WTC11 (cell line): Measurements from ENCODE around the gene PIK3CG. TPM values are rescaled to one million over a fixed set of nuclear protein-coding genes. Genes with fewer than 3 reads are reported as not detected.

ENCODE experiments used
- ATAC-seq: fragments of 200-7000 bp; cut with Tn5 transposase; 2 replicates; pipeline ENCODE4 v1.10.0; 2021; ENCODE audit warnings: mild to moderate bottlenecking, moderate library complexity
- CTCF ChIA-PET: fragments of 300-600 bp; sonication (Branson Sonifier 250); formaldehyde crosslinking; loops from one replicate; lab custom pipeline; 2021; ENCODE audit warnings: antibody characterized with exemption; lab: Charles Lee
- POLR2A ChIA-PET: fragments of 350-600 bp; sonication (Branson Sonifier 250); formaldehyde crosslinking; loops from one replicate; lab custom pipeline; 2021; ENCODE audit warnings: antibody characterized with exemption; lab: Charles Lee
- DNase-seq: peaks from one replicate; pipeline ENCODE4 v3.0.0; 2021; ENCODE audit warnings: low spot score
- H3K27ac Mint-ChIP-seq: 2 replicates; pipeline ENCODE4 v1.8.0; 2021; ENCODE audit warnings: mixed read lengths
- H3K27me3 Mint-ChIP-seq: 2 replicates; pipeline ENCODE4 v1.8.0; 2021; ENCODE audit warnings: low read depth, mild to moderate bottlenecking, moderate library complexity, mixed read lengths
- H3K36me3 Mint-ChIP-seq: 2 replicates; pipeline ENCODE4 v1.8.0; 2021; ENCODE audit warnings: mixed read lengths
- H3K4me1 Mint-ChIP-seq: 2 replicates; pipeline ENCODE4 v1.8.0; 2022; ENCODE audit warnings: mixed read lengths
- H3K4me3 Mint-ChIP-seq: 2 replicates; pipeline ENCODE4 v1.8.0; 2021; ENCODE audit warnings: mild to moderate bottlenecking, moderate library complexity, mixed read lengths
- H3K9me3 Mint-ChIP-seq: 2 replicates; pipeline ENCODE4 v1.8.0; 2021; ENCODE audit warnings: mixed read lengths
- ETV6 ChIP-seq: sonication (generic); formaldehyde crosslinking; IDR thresholded peaks from 2 replicates; pipeline ENCODE4 v1.8.1; 2022; ENCODE audit warnings: mild to moderate bottlenecking, missing genetic modification reagents
- FOXP1 ChIP-seq: sonication (generic); formaldehyde crosslinking; IDR thresholded peaks from 2 replicates; pipeline ENCODE4 v1.8.0; 2022; ENCODE audit warnings: missing genetic modification reagents, mild to moderate bottlenecking, moderate library complexity, borderline replicate concordance
- GABPB1 ChIP-seq: sonication (generic); formaldehyde crosslinking; IDR thresholded peaks from 2 replicates; pipeline ENCODE4 v1.8.1; 2023; ENCODE audit warnings: mild to moderate bottlenecking, missing genetic modification reagents
- MXD4 ChIP-seq: fragments of 250-450 bp; sonication (Bioruptor Pico); IDR thresholded peaks from 2 replicates; pipeline ENCODE4 v1.8.0; 2021; ENCODE audit warnings: mild to moderate bottlenecking, moderate library complexity, borderline replicate concordance
- NFE2L1 ChIP-seq: sonication (generic); formaldehyde crosslinking; IDR thresholded peaks from 2 replicates; pipeline ENCODE4 v1.8.1; 2023; ENCODE audit warnings: missing genetic modification reagents
- NR2C2 ChIP-seq: sonication (generic); formaldehyde crosslinking; IDR thresholded peaks from 2 replicates; pipeline ENCODE4 v1.8.0; 2022; ENCODE audit warnings: mild to moderate bottlenecking, missing genetic modification reagents
- TCF7 ChIP-seq: sonication (generic); formaldehyde crosslinking; IDR thresholded peaks from 2 replicates; pipeline ENCODE4 v1.8.0; 2022; ENCODE audit warnings: mild to moderate bottlenecking, low read depth, missing genetic modification reagents, moderate library complexity
- TEAD1 ChIP-seq: sonication (generic); formaldehyde crosslinking; IDR thresholded peaks from 2 replicates; pipeline ENCODE4 v1.8.0; 2022; ENCODE audit warnings: mild to moderate bottlenecking, missing genetic modification reagents
- ZNF232 ChIP-seq: sonication (generic); formaldehyde crosslinking; IDR thresholded peaks from 2 replicates; pipeline ENCODE4 v1.8.0; 2022; ENCODE audit warnings: mild to moderate bottlenecking, missing genetic modification reagents
- total RNA-seq: library from RNA; stranded (reverse); gene quantifications from 3 replicates; pipeline ENCODE4 v1.2.3, GENCODE V29; 2021
- TF ChIP-seq, protein P1 (sequence below): sonication (generic); formaldehyde crosslinking; IDR thresholded peaks from 2 replicates; pipeline ENCODE4 v1.8.0; 2022; ENCODE audit warnings: mild to moderate bottlenecking, missing genetic modification reagents
- TF ChIP-seq, protein P2 (sequence below): fragments of 250-450 bp; sonication (Bioruptor Pico); IDR thresholded peaks from 2 replicates; pipeline ENCODE4 v2.1.2; 2022; ENCODE audit warnings: mild to moderate bottlenecking, moderate library complexity
- TF ChIP-seq, protein P3 (sequence below): sonication (generic); formaldehyde crosslinking; conservative IDR thresholded peaks from 2 replicates; pipeline ENCODE4 v1.8.1; 2022; ENCODE audit warnings: mild to moderate bottlenecking, missing genetic modification reagents
- TF ChIP-seq, protein P4 (sequence below): sonication (generic); formaldehyde crosslinking; IDR thresholded peaks from 2 replicates; pipeline ENCODE4 v1.8.0; 2023; ENCODE audit warnings: missing genetic modification reagents
- TF ChIP-seq, protein P5 (sequence below): sonication (generic); formaldehyde crosslinking; IDR thresholded peaks from 2 replicates; pipeline ENCODE4 v1.8.1; 2022; ENCODE audit warnings: mild to moderate bottlenecking, missing genetic modification reagents, moderate library complexity, borderline replicate concordance
- TF ChIP-seq, protein P6 (sequence below): sonication (generic); formaldehyde crosslinking; IDR thresholded peaks from 2 replicates; pipeline ENCODE4 v1.8.1; 2023; ENCODE audit warnings: mild to moderate bottlenecking, missing genetic modification reagents, moderate library complexity
- TF ChIP-seq, protein P7 (sequence below): sonication (generic); formaldehyde crosslinking; IDR thresholded peaks from 2 replicates; pipeline ENCODE4 v1.8.1; 2022; ENCODE audit warnings: missing genetic modification reagents, borderline replicate concordance
- TF ChIP-seq, protein P8 (sequence below): sonication (generic); formaldehyde crosslinking; IDR thresholded peaks from 2 replicates; pipeline ENCODE4 v1.8.1; 2023; ENCODE audit warnings: mild to moderate bottlenecking, moderate library complexity, missing genetic modification reagents
- TF ChIP-seq, protein P9 (sequence below): sonication (generic); formaldehyde crosslinking; IDR thresholded peaks from 2 replicates; pipeline ENCODE4 v1.8.1; 2023; ENCODE audit warnings: mild to moderate bottlenecking, missing genetic modification reagents
- TF ChIP-seq, protein P10 (sequence below): sonication (generic); formaldehyde crosslinking; IDR thresholded peaks from 2 replicates; pipeline ENCODE4 v1.8.1; 2023; ENCODE audit warnings: mild to moderate bottlenecking, missing genetic modification reagents

PIK3CG gene
- total RNA-seq, 1 experiment from 2014 or later: 0.07 TPM

DNA sequence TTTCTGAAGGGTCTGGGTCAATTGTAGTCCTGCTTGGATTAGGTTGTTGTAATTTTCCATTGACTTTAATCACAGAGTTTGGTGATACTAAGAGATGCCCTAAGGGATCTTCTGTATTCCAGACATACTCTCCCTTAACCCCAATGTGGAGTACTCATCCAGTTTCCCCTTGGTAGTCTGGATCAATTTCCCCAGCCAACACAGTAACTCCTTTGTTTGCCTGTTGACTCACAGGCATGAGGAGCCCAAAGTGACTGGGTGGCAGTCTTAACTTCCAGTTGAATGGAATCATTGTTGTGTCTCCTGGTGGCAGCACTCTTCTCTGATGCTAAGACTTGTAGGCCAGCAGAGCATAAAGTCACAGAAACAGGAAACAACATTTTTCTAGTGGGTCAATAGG lies 41.5 kb upstream of the PIK3CG start:
- ATAC-seq: no peak

DNA sequence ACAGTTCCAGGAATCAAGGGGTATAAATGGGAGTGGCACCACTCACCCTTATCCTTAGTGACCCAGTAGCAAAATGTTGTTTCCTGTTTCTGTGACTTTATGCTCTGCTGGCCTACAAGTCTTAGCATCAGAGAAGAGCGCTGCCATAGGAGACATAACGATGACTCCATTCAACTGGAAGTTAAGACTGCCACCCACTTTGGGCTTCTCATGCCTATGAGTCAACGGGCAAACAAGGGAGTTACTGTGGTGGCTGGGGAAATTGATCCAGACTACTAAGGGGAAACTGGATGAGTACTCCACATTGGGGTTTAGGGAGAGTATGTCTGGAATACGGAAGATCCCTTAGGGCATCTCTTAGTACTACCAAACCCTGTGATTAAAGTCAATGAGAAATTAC lies 40.6 kb upstream of the PIK3CG start:
- Mint-ChIP-seq H3K4me1 (no peaks in the 10 kb centered on the region), H3K36me3 (peaks cover 8% of the 10 kb centered on the region), H3K9me3 (peaks cover 25% of the 10 kb centered on the region), H3K27ac (no peak overlapping the region), H3K4me3 (no peak overlapping the region), H3K27me3 (no peaks in the 10 kb centered on the region; the same call in 1 of the 2 replicates)
- ChIA-PET POLR2A (no interaction called here), CTCF (no interaction called here)
- no peak for ATAC-seq
- DNase-seq: no peak
- TF ChIP-seq TEAD1 (CRISPR knock-in tag) (no peak), NR2C2 (CRISPR knock-in tag) (no peak)
- TF ChIP-seq, protein P1, sequence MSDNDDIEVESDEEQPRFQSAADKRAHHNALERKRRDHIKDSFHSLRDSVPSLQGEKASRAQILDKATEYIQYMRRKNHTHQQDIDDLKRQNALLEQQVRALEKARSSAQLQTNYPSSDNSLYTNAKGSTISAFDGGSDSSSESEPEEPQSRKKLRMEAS (CRISPR knock-in tag): no peak
- TF ChIP-seq, protein P2, sequence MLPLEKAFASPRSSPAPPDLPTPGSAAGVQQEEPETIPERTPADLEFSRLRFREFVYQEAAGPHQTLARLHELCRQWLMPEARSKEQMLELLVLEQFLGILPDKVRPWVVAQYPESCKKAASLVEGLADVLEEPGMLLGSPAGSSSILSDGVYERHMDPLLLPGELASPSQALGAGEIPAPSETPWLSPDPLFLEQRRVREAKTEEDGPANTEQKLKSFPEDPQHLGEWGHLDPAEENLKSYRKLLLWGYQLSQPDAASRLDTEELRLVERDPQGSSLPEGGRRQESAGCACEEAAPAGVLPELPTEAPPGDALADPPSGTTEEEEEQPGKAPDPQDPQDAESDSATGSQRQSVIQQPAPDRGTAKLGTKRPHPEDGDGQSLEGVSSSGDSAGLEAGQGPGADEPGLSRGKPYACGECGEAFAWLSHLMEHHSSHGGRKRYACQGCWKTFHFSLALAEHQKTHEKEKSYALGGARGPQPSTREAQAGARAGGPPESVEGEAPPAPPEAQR (CRISPR knock-in tag): no peak
- TF ChIP-seq, protein P3, sequence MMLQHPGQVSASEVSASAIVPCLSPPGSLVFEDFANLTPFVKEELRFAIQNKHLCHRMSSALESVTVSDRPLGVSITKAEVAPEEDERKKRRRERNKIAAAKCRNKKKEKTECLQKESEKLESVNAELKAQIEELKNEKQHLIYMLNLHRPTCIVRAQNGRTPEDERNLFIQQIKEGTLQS (CRISPR knock-in tag): no peak
- TF ChIP-seq, protein P4, sequence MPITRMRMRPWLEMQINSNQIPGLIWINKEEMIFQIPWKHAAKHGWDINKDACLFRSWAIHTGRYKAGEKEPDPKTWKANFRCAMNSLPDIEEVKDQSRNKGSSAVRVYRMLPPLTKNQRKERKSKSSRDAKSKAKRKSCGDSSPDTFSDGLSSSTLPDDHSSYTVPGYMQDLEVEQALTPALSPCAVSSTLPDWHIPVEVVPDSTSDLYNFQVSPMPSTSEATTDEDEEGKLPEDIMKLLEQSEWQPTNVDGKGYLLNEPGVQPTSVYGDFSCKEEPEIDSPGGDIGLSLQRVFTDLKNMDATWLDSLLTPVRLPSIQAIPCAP (CRISPR knock-in tag): no peak

More for the DNA sequence above, 41.5 kb upstream of the PIK3CG start:
- DNase-seq: no peak
- POLR2A ChIA-PET: no interaction called here
- H3K9me3 Mint-ChIP-seq: peaks cover 17% of the 10 kb centered on the region
- no peak overlapping the region for H3K4me3 Mint-ChIP-seq
- no peaks in the 10 kb centered on the region for H3K27me3 Mint-ChIP-seq
- H3K27ac Mint-ChIP-seq: no peak overlapping the region
- peaks cover under 1% of the 10 kb centered on the region; the same call in 1 of the 2 replicates for H3K36me3 Mint-ChIP-seq
- TF ChIP-seq, protein P3 (CRISPR knock-in tag): no peak
- TF ChIP-seq GABPB1 (CRISPR knock-in tag) (no peak), ZNF232 (CRISPR knock-in tag) (no peak), TCF7 (CRISPR knock-in tag) (no peak), FOXP1 (CRISPR knock-in tag) (no peak), MXD4 (no peak), NFE2L1 (no peak), ETV6 (no peak)
- TF ChIP-seq, protein P5, sequence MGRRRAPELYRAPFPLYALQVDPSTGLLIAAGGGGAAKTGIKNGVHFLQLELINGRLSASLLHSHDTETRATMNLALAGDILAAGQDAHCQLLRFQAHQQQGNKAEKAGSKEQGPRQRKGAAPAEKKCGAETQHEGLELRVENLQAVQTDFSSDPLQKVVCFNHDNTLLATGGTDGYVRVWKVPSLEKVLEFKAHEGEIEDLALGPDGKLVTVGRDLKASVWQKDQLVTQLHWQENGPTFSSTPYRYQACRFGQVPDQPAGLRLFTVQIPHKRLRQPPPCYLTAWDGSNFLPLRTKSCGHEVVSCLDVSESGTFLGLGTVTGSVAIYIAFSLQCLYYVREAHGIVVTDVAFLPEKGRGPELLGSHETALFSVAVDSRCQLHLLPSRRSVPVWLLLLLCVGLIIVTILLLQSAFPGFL (CRISPR knock-in tag): no peak
- TF ChIP-seq, protein P6, sequence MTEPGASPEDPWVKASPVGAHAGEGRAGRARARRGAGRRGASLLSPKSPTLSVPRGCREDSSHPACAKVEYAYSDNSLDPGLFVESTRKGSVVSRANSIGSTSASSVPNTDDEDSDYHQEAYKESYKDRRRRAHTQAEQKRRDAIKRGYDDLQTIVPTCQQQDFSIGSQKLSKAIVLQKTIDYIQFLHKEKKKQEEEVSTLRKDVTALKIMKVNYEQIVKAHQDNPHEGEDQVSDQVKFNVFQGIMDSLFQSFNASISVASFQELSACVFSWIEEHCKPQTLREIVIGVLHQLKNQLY (CRISPR knock-in tag): no peak
- TF ChIP-seq, protein P7, sequence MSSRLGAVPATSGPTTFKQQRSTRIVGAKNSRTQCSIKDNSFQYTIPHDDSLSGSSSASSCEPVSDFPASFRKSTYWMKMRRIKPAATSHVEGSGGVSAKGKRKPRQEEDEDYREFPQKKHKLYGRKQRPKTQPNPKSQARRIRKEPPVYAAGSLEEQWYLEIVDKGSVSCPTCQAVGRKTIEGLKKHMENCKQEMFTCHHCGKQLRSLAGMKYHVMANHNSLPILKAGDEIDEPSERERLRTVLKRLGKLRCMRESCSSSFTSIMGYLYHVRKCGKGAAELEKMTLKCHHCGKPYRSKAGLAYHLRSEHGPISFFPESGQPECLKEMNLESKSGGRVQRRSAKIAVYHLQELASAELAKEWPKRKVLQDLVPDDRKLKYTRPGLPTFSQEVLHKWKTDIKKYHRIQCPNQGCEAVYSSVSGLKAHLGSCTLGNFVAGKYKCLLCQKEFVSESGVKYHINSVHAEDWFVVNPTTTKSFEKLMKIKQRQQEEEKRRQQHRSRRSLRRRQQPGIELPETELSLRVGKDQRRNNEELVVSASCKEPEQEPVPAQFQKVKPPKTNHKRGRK (CRISPR knock-in tag): no peak
- TF ChIP-seq, protein P8, sequence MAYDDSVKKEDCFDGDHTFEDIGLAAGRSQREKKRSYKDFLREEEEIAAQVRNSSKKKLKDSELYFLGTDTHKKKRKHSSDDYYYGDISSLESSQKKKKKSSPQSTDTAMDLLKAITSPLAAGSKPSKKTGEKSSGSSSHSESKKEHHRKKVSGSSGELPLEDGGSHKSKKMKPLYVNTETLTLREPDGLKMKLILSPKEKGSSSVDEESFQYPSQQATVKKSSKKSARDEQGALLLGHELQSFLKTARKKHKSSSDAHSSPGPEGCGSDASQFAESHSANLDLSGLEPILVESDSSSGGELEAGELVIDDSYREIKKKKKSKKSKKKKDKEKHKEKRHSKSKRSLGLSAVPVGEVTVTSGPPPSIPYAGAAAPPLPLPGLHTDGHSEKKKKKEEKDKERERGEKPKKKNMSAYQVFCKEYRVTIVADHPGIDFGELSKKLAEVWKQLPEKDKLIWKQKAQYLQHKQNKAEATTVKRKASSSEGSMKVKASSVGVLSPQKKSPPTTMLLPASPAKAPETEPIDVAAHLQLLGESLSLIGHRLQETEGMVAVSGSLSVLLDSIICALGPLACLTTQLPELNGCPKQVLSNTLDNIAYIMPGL (CRISPR knock-in tag): no peak
- TF ChIP-seq, protein P9, sequence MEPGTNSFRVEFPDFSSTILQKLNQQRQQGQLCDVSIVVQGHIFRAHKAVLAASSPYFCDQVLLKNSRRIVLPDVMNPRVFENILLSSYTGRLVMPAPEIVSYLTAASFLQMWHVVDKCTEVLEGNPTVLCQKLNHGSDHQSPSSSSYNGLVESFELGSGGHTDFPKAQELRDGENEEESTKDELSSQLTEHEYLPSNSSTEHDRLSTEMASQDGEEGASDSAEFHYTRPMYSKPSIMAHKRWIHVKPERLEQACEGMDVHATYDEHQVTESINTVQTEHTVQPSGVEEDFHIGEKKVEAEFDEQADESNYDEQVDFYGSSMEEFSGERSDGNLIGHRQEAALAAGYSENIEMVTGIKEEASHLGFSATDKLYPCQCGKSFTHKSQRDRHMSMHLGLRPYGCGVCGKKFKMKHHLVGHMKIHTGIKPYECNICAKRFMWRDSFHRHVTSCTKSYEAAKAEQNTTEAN (CRISPR knock-in tag): no peak
- TF ChIP-seq, protein P10, sequence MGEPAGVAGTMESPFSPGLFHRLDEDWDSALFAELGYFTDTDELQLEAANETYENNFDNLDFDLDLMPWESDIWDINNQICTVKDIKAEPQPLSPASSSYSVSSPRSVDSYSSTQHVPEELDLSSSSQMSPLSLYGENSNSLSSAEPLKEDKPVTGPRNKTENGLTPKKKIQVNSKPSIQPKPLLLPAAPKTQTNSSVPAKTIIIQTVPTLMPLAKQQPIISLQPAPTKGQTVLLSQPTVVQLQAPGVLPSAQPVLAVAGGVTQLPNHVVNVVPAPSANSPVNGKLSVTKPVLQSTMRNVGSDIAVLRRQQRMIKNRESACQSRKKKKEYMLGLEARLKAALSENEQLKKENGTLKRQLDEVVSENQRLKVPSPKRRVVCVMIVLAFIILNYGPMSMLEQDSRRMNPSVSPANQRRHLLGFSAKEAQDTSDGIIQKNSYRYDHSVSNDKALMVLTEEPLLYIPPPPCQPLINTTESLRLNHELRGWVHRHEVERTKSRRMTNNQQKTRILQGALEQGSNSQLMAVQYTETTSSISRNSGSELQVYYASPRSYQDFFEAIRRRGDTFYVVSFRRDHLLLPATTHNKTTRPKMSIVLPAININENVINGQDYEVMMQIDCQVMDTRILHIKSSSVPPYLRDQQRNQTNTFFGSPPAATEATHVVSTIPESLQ (CRISPR knock-in tag): no peak
- CTCF ChIA-PET: no interaction called here
- no peaks in the 10 kb centered on the region for H3K4me1 Mint-ChIP-seq
